Measurements from ENCODE around the gene TAF11L2.
"Not testable (repeated sequence)": the region's sequence is repeated elsewhere in the genome, so short reads cannot be mapped to it uniquely, and the experiment has no call there.

TAF11L2 gene

DNA sequence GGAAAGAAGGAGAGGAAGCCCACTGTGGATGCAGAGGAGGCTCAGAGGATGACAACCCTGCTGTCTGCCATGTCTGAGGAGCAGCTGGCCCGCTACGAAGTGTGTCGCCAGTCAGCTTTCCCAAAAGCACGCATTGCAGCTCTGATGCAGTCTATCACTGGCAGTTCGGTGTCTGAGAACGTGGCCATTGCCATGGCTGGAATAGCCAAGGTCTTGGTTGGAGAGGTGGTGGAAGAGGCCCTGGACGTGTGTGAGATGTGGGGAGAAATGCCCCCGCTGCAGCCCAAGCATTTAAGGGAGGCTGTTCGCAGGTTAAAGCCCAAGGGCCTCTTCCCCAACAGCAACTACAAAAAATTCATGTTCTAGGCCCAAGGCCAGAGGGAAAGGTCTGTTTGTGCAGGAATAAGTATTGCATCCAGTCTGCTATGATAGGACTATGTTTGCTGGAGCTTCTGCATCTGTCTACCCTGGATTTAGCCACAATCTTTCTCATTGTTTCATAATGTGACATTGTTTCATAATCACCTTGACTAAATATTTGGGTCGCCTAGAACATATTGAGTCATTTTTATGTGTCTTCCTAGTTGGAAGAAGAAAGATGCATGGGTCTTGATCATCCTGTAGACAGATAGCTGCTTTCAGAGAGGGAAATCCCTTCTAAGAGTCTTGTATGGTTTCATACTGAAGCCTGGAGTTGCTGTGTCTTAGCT is 11.4 kb upstream of the TAF11L2 start:
- not testable (repeated sequence) for H3K4me3 ChIP-seq (ENCODE audit: low read depth in 1 of 2, low read length in 2 of 2); H3K27me3 ChIP-seq (ENCODE audit: control insufficient read depth in 1 of 2, insufficient read depth in 2 of 2, low read length in 2 of 2); H3K9ac ChIP-seq (ENCODE audit: low read length); H3K4me1 ChIP-seq (ENCODE audit: insufficient read depth, low read length); H3K27ac ChIP-seq (ENCODE audit: low read depth, low read length); H3K9me3 ChIP-seq (ENCODE audit: low read length); H3K36me3 ChIP-seq (ENCODE audit: insufficient read depth, low read length)

DNA sequence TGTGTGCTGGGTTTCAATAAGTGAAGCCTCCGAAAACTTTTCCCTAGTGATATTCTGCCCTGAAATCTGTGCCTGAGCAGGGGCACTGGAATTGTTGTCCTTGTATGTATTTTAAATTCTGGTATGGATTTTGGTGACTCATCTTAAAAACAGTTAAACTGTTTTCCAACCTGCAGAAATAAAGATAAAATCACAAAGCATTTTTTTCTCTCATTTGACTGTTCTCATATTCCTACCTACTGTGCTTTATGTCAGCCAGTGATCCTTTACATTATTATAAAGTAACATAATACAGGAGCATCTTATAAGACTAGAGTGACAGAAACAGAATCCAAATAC is 10.9 kb upstream of the TAF11L2 start:
- Histone ChIP-seq H3K36me3 (ENCODE audit: insufficient read depth, low read length) (no peaks in the 10 kb centered on the region), H3K4me3 (ENCODE audit: low read depth in 1 of 2, low read length in 2 of 2) (no peak overlapping the region)

DNA sequence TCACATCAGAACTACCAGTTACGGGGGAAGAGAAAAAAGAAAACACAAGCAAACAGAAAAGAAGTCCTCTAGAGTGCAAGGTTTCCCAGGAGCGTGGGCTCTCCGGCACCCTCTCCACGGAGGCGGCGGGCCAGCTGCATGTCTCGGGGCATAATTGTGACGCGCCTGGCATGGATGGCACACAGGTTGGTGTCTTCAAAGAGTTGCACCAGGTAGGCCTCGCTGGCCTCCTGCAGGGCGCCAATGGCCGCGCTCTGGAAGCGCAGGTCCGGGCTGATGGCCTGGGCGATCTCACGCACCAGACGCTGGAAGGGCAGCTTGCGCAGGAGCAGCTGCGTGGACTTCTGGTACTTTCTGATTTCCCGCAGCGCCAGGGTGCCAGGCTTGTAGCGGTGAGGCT is 6.8 kb upstream of the TAF11L2 start:
- H3K36me3 ChIP-seq (ENCODE audit: insufficient read depth, low read length); H3K27ac ChIP-seq (ENCODE audit: low read depth, low read length); H3K9me3 ChIP-seq (ENCODE audit: low read length); H3K4me1 ChIP-seq (ENCODE audit: insufficient read depth, low read length); H3K27me3 ChIP-seq (ENCODE audit: control insufficient read depth in 1 of 2, insufficient read depth in 2 of 2, low read length in 2 of 2); H3K9ac ChIP-seq (ENCODE audit: low read length); H3K4me3 ChIP-seq (ENCODE audit: low read depth in 1 of 2, low read length in 2 of 2): not testable (repeated sequence)

More for the DNA sequence above, 10.9 kb upstream of the TAF11L2 start:
- no peak overlapping the region for H3K27ac ChIP-seq (ENCODE audit: low read depth, low read length)
- no peaks in the 10 kb centered on the region for H3K9me3 ChIP-seq (ENCODE audit: low read length)
- no peaks in the 10 kb centered on the region for H3K4me1 ChIP-seq (ENCODE audit: insufficient read depth, low read length)
- H3K27me3 ChIP-seq (ENCODE audit: control insufficient read depth in 1 of 2, insufficient read depth in 2 of 2, low read length in 2 of 2), result no peaks in the 10 kb centered on the region
- H3K9ac ChIP-seq (ENCODE audit: low read length), result no peak overlapping the region

DNA sequence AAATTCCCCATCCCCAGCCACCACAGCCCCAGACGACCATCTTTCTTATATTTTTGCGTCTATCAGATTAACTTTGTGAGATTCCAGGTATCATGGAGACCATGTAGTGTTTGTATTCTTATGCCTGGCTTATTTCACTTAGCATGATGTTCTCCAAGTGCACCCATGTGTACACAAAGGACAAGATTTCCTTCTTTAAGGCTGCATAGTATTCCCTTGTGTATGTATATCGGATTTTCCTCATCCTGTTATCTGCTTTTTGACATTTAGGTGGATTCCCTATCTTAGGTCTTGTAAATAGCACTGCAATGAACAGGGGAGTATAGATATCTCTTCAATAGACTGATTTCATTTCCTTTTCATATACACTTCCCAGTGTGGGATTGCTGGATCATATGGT is 5.3 kb upstream of the TAF11L2 start:
- no peak overlapping the region for H3K27ac ChIP-seq (ENCODE audit: low read depth, low read length)
- no peaks in the 10 kb centered on the region for H3K36me3 ChIP-seq (ENCODE audit: insufficient read depth, low read length)
- H3K9ac ChIP-seq (ENCODE audit: low read length), result no peak overlapping the region
- no peaks in the 10 kb centered on the region for H3K27me3 ChIP-seq (ENCODE audit: control insufficient read depth in 1 of 2, insufficient read depth in 2 of 2, low read length in 2 of 2)
- no peaks in the 10 kb centered on the region for H3K4me1 ChIP-seq (ENCODE audit: insufficient read depth, low read length)
- H3K4me3 ChIP-seq (ENCODE audit: low read depth in 1 of 2, low read length in 2 of 2), result no peak overlapping the region
- no peaks in the 10 kb centered on the region for H3K9me3 ChIP-seq (ENCODE audit: low read length)

DNA sequence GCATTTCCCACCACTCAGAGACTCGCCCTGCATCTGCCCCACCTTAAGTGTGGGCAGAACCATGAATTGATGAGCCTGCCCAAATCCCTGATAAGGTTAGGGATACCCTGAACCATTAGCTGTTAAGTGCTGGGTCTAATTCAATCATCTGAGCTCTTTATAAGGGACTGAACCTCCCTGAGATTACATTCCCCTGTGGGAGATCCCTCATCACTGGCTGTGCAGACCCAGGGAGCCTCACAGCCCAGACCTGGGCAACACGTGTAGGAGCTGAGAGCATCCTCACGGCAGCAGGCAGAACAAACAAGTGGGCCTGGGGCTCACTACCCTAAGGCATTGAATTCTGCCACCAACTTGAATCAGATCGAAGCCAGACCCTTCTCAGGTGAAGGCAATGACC is 585 bp upstream of the TAF11L2 start:
- Histone ChIP-seq H3K4me3 (ENCODE audit: low read depth in 1 of 2, low read length in 2 of 2) (no peak overlapping the region), H3K9me3 (ENCODE audit: low read length) (no peaks in the 10 kb centered on the region), H3K27me3 (ENCODE audit: control insufficient read depth in 1 of 2, insufficient read depth in 2 of 2, low read length in 2 of 2) (no peaks in the 10 kb centered on the region), H3K36me3 (ENCODE audit: insufficient read depth, low read length) (no peaks in the 10 kb centered on the region), H3K4me1 (ENCODE audit: insufficient read depth, low read length) (no peaks in the 10 kb centered on the region), H3K27ac (ENCODE audit: low read depth, low read length) (no peak overlapping the region), H3K9ac (ENCODE audit: low read length) (no peak overlapping the region)

DNA sequence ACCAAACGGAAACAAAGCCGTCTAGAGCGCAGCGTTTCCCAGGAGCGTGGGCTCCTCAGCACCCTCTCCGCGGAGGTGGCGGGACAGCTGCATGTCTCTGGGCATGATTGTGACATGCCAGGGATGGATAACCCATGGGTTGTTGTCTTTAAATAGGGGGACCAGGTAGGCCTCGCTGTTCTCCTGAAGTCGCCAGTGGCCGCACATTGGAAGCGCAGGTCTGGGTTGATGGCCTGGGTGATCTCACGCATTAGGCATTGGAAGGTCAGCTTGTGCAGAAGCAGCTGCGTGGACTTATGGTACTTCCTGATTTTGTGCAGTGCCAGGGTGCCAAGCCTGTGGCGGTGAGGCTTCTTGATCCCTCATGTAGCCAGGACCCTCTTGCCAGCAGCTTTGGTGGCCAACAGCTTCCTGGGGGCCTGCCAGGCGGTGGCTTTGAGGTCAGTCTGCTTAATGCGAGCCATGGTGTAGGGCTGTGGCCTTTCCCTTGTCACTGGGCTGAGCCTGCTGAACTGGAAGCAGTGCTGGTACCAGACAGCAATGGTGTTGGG is 13.8 kb downstream of the TAF11L2 start:
- H3K9ac ChIP-seq (ENCODE audit: low read length), result no peak overlapping the region
- H3K4me3 ChIP-seq (ENCODE audit: low read depth in 1 of 2, low read length in 2 of 2), result no peak overlapping the region
- no peaks in the 10 kb centered on the region for H3K27me3 ChIP-seq (ENCODE audit: control insufficient read depth in 1 of 2, insufficient read depth in 2 of 2, low read length in 2 of 2)

DNA sequence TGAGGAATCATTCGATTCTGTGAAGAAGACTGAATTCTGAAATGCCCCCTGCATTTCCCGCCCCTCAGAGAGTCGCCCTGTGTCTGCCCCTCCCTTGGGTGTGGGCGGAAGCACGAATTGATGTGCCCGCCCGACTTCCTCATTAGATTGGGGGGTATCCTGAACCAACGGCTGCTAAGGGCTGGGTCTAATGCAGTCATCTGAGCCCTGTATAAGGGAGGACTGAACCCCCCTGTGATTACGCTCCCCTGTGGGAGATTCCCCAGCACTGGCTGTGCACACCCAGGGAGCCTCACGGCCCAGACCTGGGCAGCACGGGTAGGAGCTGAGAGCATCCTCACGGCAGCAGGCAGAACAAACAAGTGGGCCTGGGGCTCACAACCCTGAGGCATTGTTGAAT is 19.5 kb downstream of the TAF11L2 start:
- not testable (repeated sequence) for H3K27ac ChIP-seq (ENCODE audit: low read depth, low read length); H3K9ac ChIP-seq (ENCODE audit: low read length); H3K4me3 ChIP-seq (ENCODE audit: low read depth in 1 of 2, low read length in 2 of 2); H3K9me3 ChIP-seq (ENCODE audit: low read length); H3K36me3 ChIP-seq (ENCODE audit: insufficient read depth, low read length); H3K27me3 ChIP-seq (ENCODE audit: control insufficient read depth in 1 of 2, insufficient read depth in 2 of 2, low read length in 2 of 2); H3K4me1 ChIP-seq (ENCODE audit: insufficient read depth, low read length)

More for the DNA sequence above, 13.8 kb downstream of the TAF11L2 start:
- Histone ChIP-seq H3K36me3 (ENCODE audit: insufficient read depth, low read length) (no peaks in the 10 kb centered on the region), H3K9me3 (ENCODE audit: low read length) (no peaks in the 10 kb centered on the region), H3K4me1 (ENCODE audit: insufficient read depth, low read length) (no peaks in the 10 kb centered on the region), H3K27ac (ENCODE audit: low read depth, low read length) (no peak overlapping the region)

DNA sequence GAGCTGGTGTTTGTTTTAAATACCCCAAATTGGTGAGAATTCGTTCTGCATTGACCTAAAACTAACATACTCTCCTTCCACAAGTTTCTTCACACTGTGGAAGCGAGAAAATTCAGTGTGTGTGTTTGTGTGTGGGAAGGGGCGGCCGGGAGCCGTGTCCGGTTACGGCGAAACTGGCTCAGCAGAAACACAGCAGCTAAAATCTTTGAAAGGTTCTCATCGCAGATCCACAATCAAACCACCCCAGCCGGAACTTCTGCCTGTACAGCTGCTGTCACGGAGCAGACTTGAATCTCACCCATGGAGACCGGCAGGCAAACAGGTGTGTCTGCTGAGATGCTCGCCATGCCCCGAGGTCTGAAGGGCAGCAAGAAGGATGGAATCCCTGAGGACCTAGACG is 20.0 kb downstream of the TAF11L2 start, which contains the start of gene TAF11L3:
TSS of gene TAF11L3 (plus strand) at position 301 of the 400 bp plus-strand sequence.
- not testable (repeated sequence) for H3K27me3 ChIP-seq (ENCODE audit: control insufficient read depth in 1 of 2, insufficient read depth in 2 of 2, low read length in 2 of 2); H3K9me3 ChIP-seq (ENCODE audit: low read length); H3K36me3 ChIP-seq (ENCODE audit: insufficient read depth, low read length); H3K27ac ChIP-seq (ENCODE audit: low read depth, low read length); H3K4me1 ChIP-seq (ENCODE audit: insufficient read depth, low read length); H3K4me3 ChIP-seq (ENCODE audit: low read depth in 1 of 2, low read length in 2 of 2); H3K9ac ChIP-seq (ENCODE audit: low read length)

DNA sequence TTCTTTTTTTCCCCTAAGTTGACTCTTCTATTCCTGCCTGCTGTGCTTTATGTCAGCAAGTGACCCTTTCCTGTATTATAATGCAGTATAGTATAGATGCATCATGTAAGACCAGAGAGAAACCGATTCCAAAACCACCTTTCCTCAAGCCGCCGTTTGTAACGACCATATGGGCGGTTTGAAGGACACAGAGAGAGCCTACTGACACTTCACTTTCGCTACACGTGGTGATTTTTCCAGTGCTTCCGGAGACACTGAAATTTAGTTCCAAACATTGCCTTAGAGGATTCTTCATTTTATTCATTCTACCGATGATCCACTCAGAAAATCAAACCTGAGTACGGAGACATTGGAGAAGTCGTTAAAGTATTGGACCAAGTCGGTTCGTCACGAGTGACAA is 21.5 kb downstream of the TAF11L2 start:
- not testable (repeated sequence) for H3K4me3 ChIP-seq (ENCODE audit: low read depth in 1 of 2, low read length in 2 of 2); H3K9me3 ChIP-seq (ENCODE audit: low read length); H3K4me1 ChIP-seq (ENCODE audit: insufficient read depth, low read length); H3K27me3 ChIP-seq (ENCODE audit: control insufficient read depth in 1 of 2, insufficient read depth in 2 of 2, low read length in 2 of 2); H3K9ac ChIP-seq (ENCODE audit: low read length); H3K27ac ChIP-seq (ENCODE audit: low read depth, low read length); H3K36me3 ChIP-seq (ENCODE audit: insufficient read depth, low read length)

DNA sequence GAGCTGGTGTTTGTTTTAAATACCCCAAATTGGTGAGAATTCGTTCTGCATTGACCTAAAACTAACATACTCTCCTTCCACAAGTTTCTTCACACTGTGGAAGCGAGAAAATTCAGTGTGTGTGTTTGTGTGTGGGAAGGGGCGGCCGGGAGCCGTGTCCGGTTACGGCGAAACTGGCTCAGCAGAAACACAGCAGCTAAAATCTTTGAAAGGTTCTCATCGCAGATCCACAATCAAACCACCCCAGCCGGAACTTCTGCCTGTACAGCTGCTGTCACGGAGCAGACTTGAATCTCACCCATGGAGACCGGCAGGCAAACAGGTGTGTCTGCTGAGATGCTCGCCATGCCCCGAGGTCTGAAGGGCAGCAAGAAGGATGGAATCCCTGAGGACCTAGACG is 23.5 kb downstream of the TAF11L2 start, which contains the start of gene TAF11L4:
TSS of gene TAF11L4 (plus strand) at position 301 of the 400 bp plus-strand sequence.
- not testable (repeated sequence) for H3K9ac ChIP-seq (ENCODE audit: low read length); H3K4me1 ChIP-seq (ENCODE audit: insufficient read depth, low read length); H3K27ac ChIP-seq (ENCODE audit: low read depth, low read length); H3K4me3 ChIP-seq (ENCODE audit: low read depth in 1 of 2, low read length in 2 of 2); H3K36me3 ChIP-seq (ENCODE audit: insufficient read depth, low read length); H3K9me3 ChIP-seq (ENCODE audit: low read length); H3K27me3 ChIP-seq (ENCODE audit: control insufficient read depth in 1 of 2, insufficient read depth in 2 of 2, low read length in 2 of 2)

DNA sequence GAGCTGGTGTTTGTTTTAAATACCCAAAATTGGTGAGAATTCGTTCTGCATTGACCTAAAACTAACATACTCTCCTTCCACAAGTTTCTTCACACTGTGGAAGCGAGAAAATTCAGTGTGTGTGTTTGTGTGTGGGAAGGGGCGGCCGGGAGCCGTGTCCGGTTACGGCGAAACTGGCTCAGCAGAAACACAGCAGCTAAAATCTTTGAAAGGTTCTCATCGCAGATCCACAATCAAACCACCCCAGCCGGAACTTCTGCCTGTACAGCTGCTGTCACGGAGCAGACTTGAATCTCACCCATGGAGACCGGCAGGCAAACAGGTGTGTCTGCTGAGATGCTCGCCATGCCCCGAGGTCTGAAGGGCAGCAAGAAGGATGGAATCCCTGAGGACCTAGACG is 26.9 kb downstream of the TAF11L2 start, which contains the start of gene TAF11L5:
TSS of gene TAF11L5 (plus strand) at position 301 of the 400 bp plus-strand sequence.
- H3K27ac ChIP-seq (ENCODE audit: low read depth, low read length); H3K36me3 ChIP-seq (ENCODE audit: insufficient read depth, low read length); H3K4me3 ChIP-seq (ENCODE audit: low read depth in 1 of 2, low read length in 2 of 2); H3K9ac ChIP-seq (ENCODE audit: low read length); H3K27me3 ChIP-seq (ENCODE audit: control insufficient read depth in 1 of 2, insufficient read depth in 2 of 2, low read length in 2 of 2); H3K4me1 ChIP-seq (ENCODE audit: insufficient read depth, low read length); H3K9me3 ChIP-seq (ENCODE audit: low read length): not testable (repeated sequence)

DNA sequence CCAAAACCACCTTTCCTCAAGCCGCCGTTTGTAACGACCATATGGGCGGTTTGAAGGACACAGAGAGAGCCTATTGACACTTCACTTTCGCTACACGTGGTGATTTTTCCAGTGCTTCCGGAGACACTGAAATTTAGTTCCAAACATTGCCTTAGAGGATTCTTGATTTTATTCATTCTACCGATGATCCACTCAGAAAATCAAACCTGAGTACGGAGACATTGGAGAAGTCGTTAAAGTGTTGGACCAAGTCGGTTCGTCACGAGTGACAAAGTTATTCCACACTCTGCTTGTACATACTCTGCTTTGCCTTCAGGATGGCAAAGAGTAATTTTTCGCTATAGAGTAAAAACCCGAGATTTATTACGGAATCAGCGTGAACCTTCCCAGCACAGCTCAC is 28.5 kb downstream of the TAF11L2 start:
- H3K36me3 ChIP-seq (ENCODE audit: insufficient read depth, low read length), result not testable (repeated sequence)

More for the DNA sequence above, 28.5 kb downstream of the TAF11L2 start:
- not testable (repeated sequence) for H3K9me3 ChIP-seq (ENCODE audit: low read length); H3K27me3 ChIP-seq (ENCODE audit: control insufficient read depth in 1 of 2, insufficient read depth in 2 of 2, low read length in 2 of 2); H3K27ac ChIP-seq (ENCODE audit: low read depth, low read length); H3K4me1 ChIP-seq (ENCODE audit: insufficient read depth, low read length); H3K9ac ChIP-seq (ENCODE audit: low read length); H3K4me3 ChIP-seq (ENCODE audit: low read depth in 1 of 2, low read length in 2 of 2)
